ENCODE measurements around the gene POU6F2. TPM values are rescaled to one million over a fixed set of nuclear protein-coding genes. Genes with fewer than 3 reads are reported as not detected.

Gene POU6F2
- total and polyA plus RNA-seq, 2 of the 4 experiments (the other 2 are of a cell fraction): not detected

DNA sequence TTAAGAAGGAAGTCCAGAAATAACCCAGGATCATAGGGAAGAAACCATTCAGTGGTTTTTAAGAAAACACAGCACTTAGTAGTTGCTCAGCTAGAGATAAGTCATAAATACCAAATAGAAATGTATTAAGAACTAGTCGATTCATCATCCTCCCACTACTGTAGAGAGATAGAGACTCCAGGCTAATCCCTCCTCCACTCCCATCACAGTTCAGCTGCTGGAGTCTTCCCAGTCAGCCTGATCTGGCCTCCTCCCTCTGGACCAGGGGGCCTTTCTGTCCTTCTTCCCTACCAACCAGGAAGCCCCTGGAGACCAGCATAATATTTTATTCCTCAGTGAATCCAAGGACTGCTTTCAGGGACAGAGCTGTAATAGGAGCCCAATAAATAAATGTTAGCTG lies 294.4 kb downstream of the POU6F2 start:
- no peak overlapping the region for H2AK9ac ChIP-seq (replicated peaks; ENCODE audit: low read depth, low read length, poor library complexity)
- H2AK5ac ChIP-seq (ENCODE audit: low read depth, low read length): no peak overlapping the region
- H4K8ac ChIP-seq (ENCODE audit: low read depth in 2 of 2, low read length in 2 of 2): no peak overlapping the region
- no peak overlapping the region for H3K18ac ChIP-seq (ENCODE audit: low read depth, low read length)
- H2BK5ac ChIP-seq (ENCODE audit: low read depth, low read length, poor library complexity, severe bottlenecking): no peak overlapping the region
- H3K14ac ChIP-seq (replicated peaks; ENCODE audit: low read depth, low read length): no peak overlapping the region
- no peak for TF ChIP-seq MAFK (IDR thresholded peaks at IDR 0.05; ENCODE audit: low read depth, low read length)
- no peak for TF ChIP-seq CHD1 (IDR thresholded peaks at IDR 0.05; ENCODE audit: low read depth, low read length)
- no peak for TF ChIP-seq RCOR1 (IDR thresholded peaks at IDR 0.05; ENCODE audit: insufficient replicate concordance, low read length)
- TF ChIP-seq BHLHE40 (IDR thresholded peaks at IDR 0.05; ENCODE audit: low read depth, low read length): no peak
- TF ChIP-seq MXI1 (IDR thresholded peaks at IDR 0.05; ENCODE audit: borderline replicate concordance, low read depth, low read length): no peak
- TF ChIP-seq, protein P1, sequence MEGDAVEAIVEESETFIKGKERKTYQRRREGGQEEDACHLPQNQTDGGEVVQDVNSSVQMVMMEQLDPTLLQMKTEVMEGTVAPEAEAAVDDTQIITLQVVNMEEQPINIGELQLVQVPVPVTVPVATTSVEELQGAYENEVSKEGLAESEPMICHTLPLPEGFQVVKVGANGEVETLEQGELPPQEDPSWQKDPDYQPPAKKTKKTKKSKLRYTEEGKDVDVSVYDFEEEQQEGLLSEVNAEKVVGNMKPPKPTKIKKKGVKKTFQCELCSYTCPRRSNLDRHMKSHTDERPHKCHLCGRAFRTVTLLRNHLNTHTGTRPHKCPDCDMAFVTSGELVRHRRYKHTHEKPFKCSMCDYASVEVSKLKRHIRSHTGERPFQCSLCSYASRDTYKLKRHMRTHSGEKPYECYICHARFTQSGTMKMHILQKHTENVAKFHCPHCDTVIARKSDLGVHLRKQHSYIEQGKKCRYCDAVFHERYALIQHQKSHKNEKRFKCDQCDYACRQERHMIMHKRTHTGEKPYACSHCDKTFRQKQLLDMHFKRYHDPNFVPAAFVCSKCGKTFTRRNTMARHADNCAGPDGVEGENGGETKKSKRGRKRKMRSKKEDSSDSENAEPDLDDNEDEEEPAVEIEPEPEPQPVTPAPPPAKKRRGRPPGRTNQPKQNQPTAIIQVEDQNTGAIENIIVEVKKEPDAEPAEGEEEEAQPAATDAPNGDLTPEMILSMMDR (conservative IDR thresholded peaks at IDR 0.05; ENCODE audit: low read depth, low read length): no peak
- no peak for TF ChIP-seq RAD21 (IDR thresholded peaks at IDR 0.05; ENCODE audit: low read length)
- TF ChIP-seq CEBPB (IDR thresholded peaks at IDR 0.05; ENCODE audit: low read depth, low read length): no peak
- TF ChIP-seq SMC3 (IDR thresholded peaks at IDR 0.05; ENCODE audit: low read depth, low read length): no peak
- TF ChIP-seq ELK1 (IDR thresholded peaks at IDR 0.05; ENCODE audit: borderline replicate concordance, low read depth, low read length): no peak
- no peak for TF ChIP-seq NFE2L2 (IDR thresholded peaks at IDR 0.05; ENCODE audit: low read depth, low read length)
- no peak for TF ChIP-seq RFX5 (IDR thresholded peaks at IDR 0.05; ENCODE audit: low read depth, low read length)
- TF ChIP-seq MAZ (IDR thresholded peaks at IDR 0.05; ENCODE audit: borderline replicate concordance, low read depth, low read length): no peak
- TF ChIP-seq POLR2A (IDR thresholded peaks at IDR 0.05; ENCODE audit: low read depth, low read length): no peak
- TF ChIP-seq FOS (IDR thresholded peaks at IDR 0.05; ENCODE audit: low read depth, low read length): no peak
- no peak for TF ChIP-seq USF2 (IDR thresholded peaks at IDR 0.05; ENCODE audit: low read depth, low read length)
- no peak overlapping the region for H3K27ac ChIP-seq (ENCODE audit: insufficient read depth, low read length)
- CTCF ChIA-PET: no interaction called here
- dilution Hi-C loops (cut with HindIII; ENCODE audit: low sequenced_read_pairs, unreplicated experiment) (no loop called here), intact Hi-C loops (cut with micrococcal nuclease) (no loop called here), in situ Hi-C loops (cut with MboI; ENCODE audit: low sequenced_read_pairs) (no loop called here)
- no peak overlapping the region for H3K23ac ChIP-seq (ENCODE audit: low read depth, low read length)
- H3K9me1 ChIP-seq (ENCODE audit: insufficient read depth, low read length): no peaks in the 10 kb centered on the region
- no peak overlapping the region for H3K56ac ChIP-seq (ENCODE audit: extremely low read depth, insufficient read depth, low read length)
- no peaks in the 10 kb centered on the region for H3K79me1 ChIP-seq (ENCODE audit: low read depth in 1 of 2, low read length in 2 of 2)
- H2AFZ ChIP-seq (replicated peaks; ENCODE audit: low read length, poor library complexity): no peak overlapping the region
- no peak for DNase-seq
- H4K20me1 ChIP-seq (ENCODE audit: insufficient read depth, low read length): no peaks in the 10 kb centered on the region
- no TSS peak for BruUV-seq (replicated peaks)
- H4K91ac ChIP-seq (ENCODE audit: insufficient read depth, low read depth, low read length): no peak overlapping the region
- no peaks in the 10 kb centered on the region for H3K9me3 ChIP-seq (ENCODE audit: control insufficient read depth, insufficient read depth, low read length)
- H3K4me3 ChIP-seq (ENCODE audit: insufficient read depth, low read depth, low read length): no peak overlapping the region
- no peak overlapping the region for H2BK15ac ChIP-seq (ENCODE audit: low read depth, low read length)
- no peak for ATAC-seq (ENCODE audit: low read depth)
- H3K9ac ChIP-seq (ENCODE audit: low read depth, low read length): no peak overlapping the region
- no peaks in the 10 kb centered on the region for H3K27me3 ChIP-seq (ENCODE audit: control insufficient read depth, insufficient read depth, low read length)
- H3K4me2 ChIP-seq (ENCODE audit: low read depth, low read length): no peak overlapping the region
- no peak overlapping the region for H3K4ac ChIP-seq (ENCODE audit: low read depth, low read length)
- H2BK20ac ChIP-seq (ENCODE audit: low read depth, low read length): no peak overlapping the region
- no peak overlapping the region for H4K5ac ChIP-seq (ENCODE audit: low read depth, low read length)
- no peaks in the 10 kb centered on the region for H3K4me1 ChIP-seq (ENCODE audit: control insufficient read depth, insufficient read depth, low read length)
- no peaks in the 10 kb centered on the region for H3K36me3 ChIP-seq (ENCODE audit: control insufficient read depth, insufficient read depth, low read length)
- no peak overlapping the region for H2BK120ac ChIP-seq (ENCODE audit: low read depth, low read length)
- POLR2A ChIA-PET (ENCODE audit: unreplicated experiment): no interaction called here
- WGBS, 2 experiments (ENCODE audit: extremely low coverage in 2 of 2, insufficient read length in 1 of 2): no CpG with 5 or more reads among the region's 1 CpG

All from IMR-90 (cell line).